Right cardiac atrium (tissue), 5 donors: ENCODE measurements around the gene CXCL5. TPM values are rescaled to one million over a fixed set of nuclear protein-coding genes. Genes with fewer than 3 reads are reported as not detected.
"Not testable (repeated sequence)": the region's sequence is repeated elsewhere in the genome, so short reads cannot be mapped to it uniquely, and the experiment has no call there.

Experiments used
- ATAC-seq, 2 donors: fragments of 200-7000 bp; cut with Tn5 transposase; one replicate each; pipeline versions ENCODE4 v1.8.0 to v1.9.1; 2020; ENCODE audit warnings: moderate library complexity in 2 of 2, mild to moderate bottlenecking in 1 of 2
- DNase-seq, 3 donors: peaks; one replicate each; pipeline ENCODE4 v3.0.0-alpha.2; 2020
- H3K27ac ChIP-seq: one replicate; pipeline ENCODE4 v1.5.1; 2013; ENCODE audit warnings: mild to moderate bottlenecking, low read length, control low read depth, moderate library complexity
- H3K27me3 ChIP-seq: one replicate; pipeline ENCODE4 v1.6.1; 2013; ENCODE audit not compliant: control insufficient read depth, insufficient read depth
- H3K4me1 ChIP-seq: one replicate; pipeline ENCODE4 v1.6.1; 2013; ENCODE audit warnings: low read length; ENCODE audit not compliant: control insufficient read depth, insufficient read depth
- H3K4me3 ChIP-seq: one replicate; pipeline ENCODE4 v1.5.1; 2013; ENCODE audit warnings: low read length, control low read depth
- H3K9me3 ChIP-seq: one replicate; pipeline ENCODE4 v1.6.1; 2013; ENCODE audit warnings: low read length; ENCODE audit not compliant: control insufficient read depth
- WGBS: extraction: QIAGEN DNeasy Blood & Tissue Kit; methylation state at CpG from one replicate; pipeline ENCODE4 v1.1.7; 2013; 5-methylcytosine and 5-hydroxymethylcytosine counted together
- intact Hi-C, 4 donors: fragments of 100-400 bp; cut with DNase I; formaldehyde crosslinking; loops; one replicate each; pipeline versions ENCODE4 v1.11.0 to v1.14.0; 2022 to 2023
- polyA plus RNA-seq: library from polyadenylated mRNA; stranded (reverse); fragments of 200-250 nt; gene quantifications from one replicate; pipeline ENCODE4 v1.2.3, GENCODE V29; 2013
- total RNA-seq, 4 donors: library from RNA; stranded (reverse); fragmentation: NEBNext Ultra II Directional; extraction: Animal tissue kit (Norgen Biotek cat#: 25700); gene quantifications; one replicate each; pipeline ENCODE4 v1.2.1, GENCODE V29; 2021
- donor health status: healthy with polysubstance abuse.
- donor health status: DM: no; HTN: yes; CAD: no.
- donor health status: DM: no; HTN: no; CAD: no.
- donor health status: DM: no; HTN: yes; CAD: no; lungs with severe emphysema.
- donor health status: DM: yes; HTN: yes; CAD: no.

The CXCL5 gene
- total and polyA plus RNA-seq, 5 donors = 0.25 TPM; not detected in 4

DNA sequence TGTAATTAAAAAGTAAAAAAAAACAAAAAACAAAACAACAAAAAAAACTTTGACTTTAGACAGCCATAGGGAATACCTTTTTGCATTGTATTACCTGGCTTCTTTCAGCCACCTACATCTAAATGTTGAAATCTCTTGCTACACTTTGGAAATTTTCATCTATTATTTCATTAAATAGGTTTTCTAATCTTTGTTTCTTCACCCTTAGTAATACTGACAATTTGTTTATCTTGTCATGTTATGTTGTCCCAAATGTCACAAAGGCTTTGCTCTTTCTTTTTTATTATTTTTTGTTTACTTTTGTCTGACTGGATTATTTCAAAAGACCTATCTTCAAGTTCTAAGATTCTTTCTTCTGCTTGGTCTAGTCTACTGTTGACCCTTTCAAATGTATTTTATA lies 24.1 kb downstream of the CXCL5 start:
- Histone ChIP-seq H3K27ac (no peak overlapping the region), H3K9me3 (no peaks in the 10 kb centered on the region), H3K4me3 (no peak overlapping the region), H3K27me3 (no peaks in the 10 kb centered on the region), H3K4me1 (peaks cover 4% of the 10 kb centered on the region)
- ATAC-seq = no peak
- no peak for DNase-seq
- intact Hi-C loops = no loop called here

GRCh38 chr4:73970945-73971344 lies 27.5 kb downstream of the CXCL5 start:
- intact Hi-C loops = no loop called here
- Histone ChIP-seq H3K4me1 (no peaks in the 10 kb centered on the region), H3K9me3 (no peaks in the 10 kb centered on the region), H3K4me3 (no peak overlapping the region), H3K27ac (no peak overlapping the region), H3K27me3 (no peaks in the 10 kb centered on the region)
- no peak for DNase-seq
- no peak for ATAC-seq

GRCh38 chr4:73970011-73970410 lies 28.5 kb downstream of the CXCL5 start:
- H3K9me3 ChIP-seq = no peaks in the 10 kb centered on the region
- H3K27ac ChIP-seq = no peak overlapping the region
- no peak for ATAC-seq
- no peak overlapping the region for H3K4me3 ChIP-seq
- no peaks in the 10 kb centered on the region for H3K27me3 ChIP-seq
- no peaks in the 10 kb centered on the region for H3K4me1 ChIP-seq
- intact Hi-C loops = no loop called here
- no peak for DNase-seq
- 87% methylated on average over 1 of the region's 1 CpG for WGBS

DNA sequence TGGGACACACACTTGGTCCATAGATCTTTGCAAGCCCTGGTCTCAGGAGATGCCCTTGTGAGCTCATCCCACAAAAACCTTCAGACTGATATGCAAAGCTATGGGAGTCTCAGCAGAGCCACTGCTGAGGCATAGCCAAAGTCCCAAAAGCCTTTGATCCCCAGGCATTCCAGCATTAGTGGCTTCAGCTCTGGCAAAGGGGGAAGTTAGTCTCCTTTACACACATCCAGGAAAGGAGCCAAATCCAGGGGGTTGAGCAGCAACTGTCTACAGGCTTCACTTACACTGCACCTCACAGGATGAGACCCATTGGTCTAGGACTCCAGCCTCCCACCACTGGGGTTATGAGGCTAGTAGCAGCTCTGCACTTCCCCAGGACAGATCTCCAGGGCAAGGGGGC lies 30.6 kb downstream of the CXCL5 start:
- H3K4me3 ChIP-seq = no peak overlapping the region
- no peaks in the 10 kb centered on the region for H3K27me3 ChIP-seq
- ATAC-seq (no peak), DNase-seq (no peak)
- no peaks in the 10 kb centered on the region for H3K9me3 ChIP-seq
- H3K4me1 ChIP-seq = no peaks in the 10 kb centered on the region
- no peak overlapping the region for H3K27ac ChIP-seq
- intact Hi-C loops = no loop called here

DNA sequence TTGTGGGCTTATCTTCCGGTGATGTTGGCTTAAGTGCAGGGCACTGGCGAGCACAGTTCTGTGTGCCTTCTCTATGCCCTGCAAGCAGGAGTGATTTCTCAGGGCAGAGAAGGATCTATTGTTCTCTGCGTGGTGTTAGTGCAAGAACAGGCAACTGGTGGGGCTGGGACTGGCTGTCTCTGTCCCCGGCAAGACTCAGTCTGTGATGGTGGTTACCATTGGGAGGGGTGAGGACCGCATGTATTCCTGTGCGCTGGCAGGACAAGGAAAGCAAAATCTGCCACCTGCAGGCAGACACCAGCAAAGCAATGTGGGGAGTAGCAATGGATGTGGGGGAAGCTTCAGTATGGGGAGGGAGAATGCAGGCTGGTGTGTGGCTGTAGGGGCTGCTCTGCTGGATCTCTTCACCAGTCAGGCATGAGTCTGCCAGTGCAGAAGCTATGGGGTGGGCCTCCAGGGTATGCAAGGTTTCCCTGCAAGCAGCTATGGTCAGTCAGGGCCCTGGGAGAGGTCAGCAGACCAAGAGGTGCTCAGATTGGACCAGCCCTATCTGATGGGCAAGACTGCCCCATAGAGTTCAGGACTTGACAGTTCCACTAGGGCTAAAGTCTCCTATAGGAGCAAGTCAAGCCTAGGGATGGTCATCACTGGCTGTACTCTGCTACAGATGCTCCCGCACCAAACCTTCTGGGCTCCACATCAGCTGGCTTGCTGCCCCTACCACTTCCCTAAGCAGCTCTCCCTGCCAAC lies 33.4 kb downstream of the CXCL5 start:
- ATAC-seq = peak in 1 of 2 donors; percentile 14
- H3K27me3 ChIP-seq = no peaks in the 10 kb centered on the region
- peaks cover 2% of the 10 kb centered on the region for H3K9me3 ChIP-seq
- no peak overlapping the region for H3K4me3 ChIP-seq
- intact Hi-C loops = no loop called here
- WGBS = 48% methylated on average over 7 of the region's 7 CpGs
- H3K4me1 ChIP-seq = no peaks in the 10 kb centered on the region
- peak in 1 of 3 donors; percentile 39 for DNase-seq
- no peak overlapping the region for H3K27ac ChIP-seq

DNA sequence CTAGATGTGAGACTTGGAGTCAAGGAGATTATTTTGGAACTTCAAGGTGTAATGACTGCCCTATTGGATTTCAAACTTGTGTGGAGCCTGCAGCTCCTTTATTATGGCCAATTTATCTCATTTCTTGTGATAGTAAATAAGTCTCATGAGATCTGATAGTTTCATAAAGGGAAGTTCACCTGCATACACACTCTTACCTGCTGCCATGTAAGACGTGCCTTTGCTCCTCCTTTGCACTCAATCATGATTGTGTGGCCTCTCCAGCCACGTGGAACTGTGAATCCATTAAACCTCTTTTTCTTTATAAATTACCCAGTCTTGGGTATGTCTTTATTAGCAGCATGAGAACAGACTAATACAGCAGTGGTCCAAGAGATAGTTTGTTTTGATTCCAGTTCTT lies 35.8 kb downstream of the CXCL5 start:
- H3K4me1 ChIP-seq = no peaks in the 10 kb centered on the region
- intact Hi-C loops = no loop called here
- H3K27me3 ChIP-seq = no peaks in the 10 kb centered on the region
- DNase-seq (no peak), ATAC-seq (no peak)
- H3K27ac ChIP-seq = no peak overlapping the region
- no peak overlapping the region for H3K4me3 ChIP-seq
- WGBS = 68% methylated on average over 2 of the region's 2 CpGs
- peaks cover 2% of the 10 kb centered on the region for H3K9me3 ChIP-seq

GRCh38 chr4:73959041-73959440 lies 39.4 kb downstream of the CXCL5 start:
- intact Hi-C loops, H3K9me3 ChIP-seq, H3K4me3 ChIP-seq, DNase-seq, H3K27me3 ChIP-seq, ATAC-seq, H3K4me1 ChIP-seq, H3K27ac ChIP-seq: not testable (repeated sequence)
- WGBS = 97% methylated on average over 1 of the region's 1 CpG

GRCh38 chr4:73952352-73952751 lies 46.1 kb downstream of the CXCL5 start:
- intact Hi-C loops = no loop called here
- ATAC-seq (no peak), DNase-seq (no peak)
- H3K27me3 ChIP-seq = peaks cover 1% of the 10 kb centered on the region
- WGBS = 93% methylated on average over 3 of the region's 3 CpGs
- H3K4me3 ChIP-seq = no peak overlapping the region
- H3K9me3 ChIP-seq = no peaks in the 10 kb centered on the region
- no peaks in the 10 kb centered on the region for H3K4me1 ChIP-seq
- H3K27ac ChIP-seq = no peak overlapping the region

DNA sequence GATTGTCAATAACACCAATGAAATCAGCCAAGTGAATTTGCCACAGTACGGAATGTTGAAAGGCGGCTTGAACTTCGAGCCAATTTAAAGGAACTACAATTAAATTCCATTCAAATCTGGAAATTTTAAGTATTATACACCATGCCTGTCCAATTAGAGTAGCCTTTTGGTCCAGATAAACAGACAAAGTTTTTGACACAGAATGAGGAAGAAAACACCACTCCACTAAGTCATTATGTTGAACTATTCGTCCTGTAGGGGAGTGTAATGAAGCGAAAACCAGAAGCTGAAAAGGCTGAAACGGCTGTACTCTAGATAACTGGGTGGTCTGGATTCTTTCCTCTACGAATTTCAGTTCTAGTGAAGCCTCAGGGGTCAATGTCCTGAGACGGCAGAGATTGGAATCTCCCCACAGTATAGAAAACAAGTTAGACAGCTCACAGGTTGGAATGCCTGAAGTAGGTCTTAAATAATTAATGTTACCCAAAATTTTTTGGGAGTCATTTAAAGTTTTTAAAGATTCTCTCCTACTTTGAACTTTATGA lies 48.0 kb downstream of the CXCL5 start:
- H3K9me3 ChIP-seq, intact Hi-C loops, H3K27ac ChIP-seq, H3K27me3 ChIP-seq, H3K4me1 ChIP-seq, ATAC-seq, H3K4me3 ChIP-seq, DNase-seq: not testable (repeated sequence)
- WGBS = 54% methylated on average over 8 of the region's 8 CpGs

DNA sequence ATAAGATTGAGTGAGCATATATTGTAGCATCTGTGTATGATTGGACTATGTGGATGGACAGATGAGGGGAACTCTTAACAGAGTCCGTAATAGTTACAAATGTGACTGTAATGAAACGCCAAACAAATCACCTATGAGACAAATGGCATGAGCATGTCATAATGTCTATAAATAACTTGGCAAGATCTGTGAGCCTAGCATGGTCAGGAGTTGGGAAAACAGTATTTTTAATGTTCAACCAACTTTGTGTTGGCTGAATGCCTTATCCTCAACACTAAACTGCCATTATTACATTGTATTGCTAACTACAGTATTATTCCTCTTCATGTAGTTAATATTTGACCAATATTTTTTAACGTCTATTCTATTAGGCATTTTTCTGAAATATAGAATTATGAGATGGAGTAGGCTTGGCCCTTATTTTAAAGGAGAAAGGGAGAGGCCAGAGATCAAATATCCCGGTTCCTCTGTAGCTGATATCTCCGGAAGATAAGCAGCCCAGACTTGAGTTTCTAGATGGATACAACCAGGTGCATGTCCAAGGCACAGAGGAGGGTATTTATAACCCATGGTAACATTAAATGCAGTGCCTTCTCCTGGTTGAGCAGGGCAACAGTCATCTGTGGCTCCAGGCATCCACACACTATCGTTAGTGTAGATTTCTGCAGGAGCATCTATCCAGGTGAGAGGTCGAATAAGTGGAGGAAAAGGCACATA lies 49.3 kb downstream of the CXCL5 start:
- intact Hi-C loops = no loop called here
- ATAC-seq (no peak), DNase-seq (no peak)
- WGBS = 83% methylated on average over 7 of the region's 7 CpGs
- Histone ChIP-seq H3K4me1 (no peaks in the 10 kb centered on the region), H3K9me3 (no peaks in the 10 kb centered on the region), H3K27me3 (peaks cover 3% of the 10 kb centered on the region), H3K4me3 (no peak overlapping the region), H3K27ac (no peak overlapping the region)

DNA sequence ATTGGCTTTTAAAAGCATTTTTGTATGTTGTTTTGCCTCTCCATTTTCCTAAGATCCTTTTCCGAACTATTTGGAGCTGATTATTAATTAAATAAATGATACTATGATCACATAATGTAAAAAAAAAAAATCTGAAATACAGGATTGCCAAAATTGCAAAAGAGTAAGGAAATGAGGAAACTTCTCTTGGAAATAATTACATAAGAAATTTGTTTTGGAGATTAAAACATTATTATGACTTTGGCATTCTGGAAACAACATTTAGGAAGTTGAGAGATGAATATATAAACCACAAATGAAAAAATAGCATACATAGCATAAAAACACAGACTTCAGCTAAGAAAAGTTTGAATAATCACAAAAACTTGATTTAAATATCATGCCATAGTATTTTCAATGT lies 50.2 kb downstream of the CXCL5 start:
- DNase-seq (no peak), ATAC-seq (no peak)
- H3K27me3 ChIP-seq = peaks cover 3% of the 10 kb centered on the region
- intact Hi-C loops = no loop called here
- 58% methylated on average over 1 of the region's 1 CpG for WGBS
- H3K9me3 ChIP-seq = no peaks in the 10 kb centered on the region
- H3K27ac ChIP-seq = no peak overlapping the region
- no peak overlapping the region for H3K4me3 ChIP-seq
- no peaks in the 10 kb centered on the region for H3K4me1 ChIP-seq
